Breast epithelium (tissue), 3 donors: ENCODE measurements around the gene FANCC.
"Not testable (repeated sequence)": the region's sequence is repeated elsewhere in the genome, so short reads cannot be mapped to it uniquely, and the experiment has no call there.

Experiments used
- CTCF ChIP-seq, 3 donors: fragments of 450-650 bp; IDR thresholded peaks; one replicate each; pipeline ENCODE4 v1.5.1; 2016 to 2017; ENCODE audit warnings: antibody characterized with exemption in 3 of 3, mild to moderate bottlenecking in 3 of 3, moderate library complexity in 3 of 3
- POLR2A ChIP-seq: fragments of 450-650 bp; IDR thresholded peaks from one replicate; pipeline ENCODE4 v1.6.1; 2016; ENCODE audit warnings: antibody characterized with exemption, mild to moderate bottlenecking, moderate library complexity

DNA sequence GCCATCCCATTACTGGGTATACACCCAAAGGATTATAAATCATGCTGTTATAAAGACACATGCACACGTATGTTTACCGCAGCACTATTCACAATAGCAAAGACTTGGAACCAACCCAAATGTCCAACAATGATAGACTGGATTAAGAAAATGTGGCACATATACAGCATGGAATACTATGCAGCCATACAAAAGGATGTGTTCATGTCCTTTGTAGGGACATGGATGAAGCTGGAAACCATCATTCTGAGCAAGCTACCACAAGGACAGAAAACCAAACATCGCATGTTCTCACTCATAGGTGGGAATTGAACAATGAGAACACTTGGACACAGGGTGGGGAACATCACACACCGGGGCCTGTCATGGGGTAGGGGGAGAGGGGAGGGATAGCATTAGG is 97.2 kb downstream of the FANCC start:
- not testable (repeated sequence) for TF ChIP-seq CTCF (IDR thresholded peaks at IDR 0.05); POLR2A
